SJSA1 (cell line): Measurements from ENCODE around the gene MVB12B. TPM values are rescaled to one million over a fixed set of nuclear protein-coding genes. Genes with fewer than 3 reads are reported as not detected.

Experiments used
- DNase-seq, 2 experiments: peaks; one replicate each; pipeline ENCODE4 v3.0.0-alpha.2; 2015 to 2020; ENCODE audit warnings: low spot score in 2 of 2, low read depth in 1 of 2
- H3K27ac ChIP-seq: fragments of 250-450 bp; sonication (Bioruptor Pico); 2 replicates; pipeline ENCODE4 v1.5.1; 2020; ENCODE audit warnings: mild to moderate bottlenecking, moderate library complexity
- H3K27me3 ChIP-seq: fragments of 250-450 bp; sonication (Bioruptor Pico); replicated peaks from 2 replicates; pipeline ENCODE4 v1.5.1; 2020; ENCODE audit warnings: mild to moderate bottlenecking, moderate library complexity
- H3K36me3 ChIP-seq: fragments of 250-450 bp; sonication (Bioruptor Pico); 2 replicates; pipeline ENCODE4 v1.5.1; 2020; ENCODE audit warnings: mild to moderate bottlenecking
- H3K4me1 ChIP-seq: fragments of 250-450 bp; sonication (Bioruptor Pico); replicated peaks from 2 replicates; pipeline ENCODE4 v1.6.1; 2021; ENCODE audit warnings: mild to moderate bottlenecking
- H3K4me3 ChIP-seq: fragments of 250-450 bp; sonication (Bioruptor Pico); 2 replicates; pipeline ENCODE4 v1.5.1; 2020; ENCODE audit warnings: mild to moderate bottlenecking
- H3K9me3 ChIP-seq: fragments of 250-450 bp; sonication (Bioruptor Pico); replicated peaks from 2 replicates; pipeline ENCODE4 v1.5.1; 2020; ENCODE audit warnings: mild to moderate bottlenecking
- total RNA-seq: library from RNA; depleted of rRNA; stranded (reverse); fragments of >200 nt; shearing (Covaris generic); gene quantifications from 2 replicates; pipeline ENCODE4 v1.2.3, GENCODE V29; 2014

Gene MVB12B
- total RNA-seq, 1 experiment from 2014 or later: 7.8 TPM

GRCh38 chr9:126395439-126396212 lies 69.0 kb downstream of the MVB12B start:
- Histone ChIP-seq H3K4me1 (peaks cover 48% of the 10 kb centered on the region), H3K27ac (no peak overlapping the region), H3K4me3 (no peak overlapping the region), H3K9me3 (no peaks in the 10 kb centered on the region), H3K27me3 (no peaks in the 10 kb centered on the region), H3K36me3 (peaks cover 24% of the 10 kb centered on the region)
- no peak for DNase-seq

- H3K4me1 ChIP-seq: peaks cover 35% of the 10 kb centered on the region
- DNase-seq: no peak
- no peaks in the 10 kb centered on the region for H3K9me3 ChIP-seq
- no peaks in the 10 kb centered on the region for H3K27me3 ChIP-seq
- H3K27ac ChIP-seq: no peak overlapping the region
- H3K4me3 ChIP-seq: no peak overlapping the region
- H3K36me3 ChIP-seq: peaks cover 24% of the 10 kb centered on the region
Observed at GRCh38 chr9:126397056-126397455, 70.4 kb downstream of the MVB12B start.

- H3K4me1 ChIP-seq: peaks cover 20% of the 10 kb centered on the region
- DNase-seq: peak; percentile 36 to 61
- peaks cover 18% of the 10 kb centered on the region for H3K36me3 ChIP-seq
- H3K27me3 ChIP-seq: no peaks in the 10 kb centered on the region
- H3K9me3 ChIP-seq: no peaks in the 10 kb centered on the region
- no peak overlapping the region for H3K4me3 ChIP-seq
- H3K27ac ChIP-seq: no peak overlapping the region
Observed at GRCh38 chr9:126398403-126399058, 71.9 kb downstream of the MVB12B start.

- peaks cover 13% of the 10 kb centered on the region for H3K4me1 ChIP-seq
- H3K9me3 ChIP-seq: no peaks in the 10 kb centered on the region
- no peaks in the 10 kb centered on the region for H3K27me3 ChIP-seq
- DNase-seq: no peak
- no peak overlapping the region for H3K27ac ChIP-seq
- no peak overlapping the region for H3K4me3 ChIP-seq
- peaks cover 11% of the 10 kb centered on the region for H3K36me3 ChIP-seq
Observed at GRCh38 chr9:126399251-126399650, 72.6 kb downstream of the MVB12B start.

GRCh38 chr9:126399789-126400188 lies 73.2 kb downstream of the MVB12B start:
- Histone ChIP-seq H3K4me3 (no peak overlapping the region), H3K27me3 (no peaks in the 10 kb centered on the region), H3K36me3 (peaks cover 11% of the 10 kb centered on the region), H3K9me3 (no peaks in the 10 kb centered on the region), H3K4me1 (peaks cover 8% of the 10 kb centered on the region), H3K27ac (no peak overlapping the region)
- DNase-seq: no peak

- DNase-seq: no peak
- peaks cover 11% of the 10 kb centered on the region for H3K36me3 ChIP-seq
- no peak overlapping the region for H3K27ac ChIP-seq
- H3K27me3 ChIP-seq: no peaks in the 10 kb centered on the region
- H3K4me3 ChIP-seq: no peak overlapping the region
- H3K4me1 ChIP-seq: no peaks in the 10 kb centered on the region; the same call in 1 of the 2 replicates
- H3K9me3 ChIP-seq: no peaks in the 10 kb centered on the region
Observed at GRCh38 chr9:126400571-126400970, 73.9 kb downstream of the MVB12B start.

- no peak for DNase-seq
- Histone ChIP-seq H3K27ac (no peak overlapping the region), H3K4me1 (no peaks in the 10 kb centered on the region), H3K36me3 (peaks cover 11% of the 10 kb centered on the region), H3K4me3 (no peak overlapping the region), H3K27me3 (no peaks in the 10 kb centered on the region), H3K9me3 (no peaks in the 10 kb centered on the region)
Observed at GRCh38 chr9:126401107-126401506, 74.5 kb downstream of the MVB12B start.

- Histone ChIP-seq H3K36me3 (peaks cover 11% of the 10 kb centered on the region), H3K4me3 (no peak overlapping the region), H3K4me1 (no peaks in the 10 kb centered on the region), H3K27ac (no peak overlapping the region), H3K9me3 (no peaks in the 10 kb centered on the region), H3K27me3 (no peaks in the 10 kb centered on the region)
- DNase-seq: no peak
Observed at GRCh38 chr9:126401581-126401980, 75.0 kb downstream of the MVB12B start.

- Histone ChIP-seq H3K4me1 (no peaks in the 10 kb centered on the region), H3K36me3 (peaks cover 11% of the 10 kb centered on the region; the same call in 1 of the 2 replicates), H3K9me3 (no peaks in the 10 kb centered on the region), H3K27ac (no peak overlapping the region), H3K4me3 (no peak overlapping the region), H3K27me3 (no peaks in the 10 kb centered on the region)
- no peak for DNase-seq
Observed at GRCh38 chr9:126403397-126403796, 76.8 kb downstream of the MVB12B start.

- Histone ChIP-seq H3K27ac (no peak overlapping the region), H3K4me1 (no peaks in the 10 kb centered on the region), H3K36me3 (0 out of 2 replicates have a peak, but pooled peaks cover 4% of the 10 kb centered on the region), H3K27me3 (no peaks in the 10 kb centered on the region), H3K4me3 (no peak overlapping the region), H3K9me3 (no peaks in the 10 kb centered on the region)
- DNase-seq: no peak
Observed at GRCh38 chr9:126404459-126404858, 77.8 kb downstream of the MVB12B start.

- no peak for DNase-seq
- H3K36me3 ChIP-seq: 0 out of 2 replicates have a peak, but pooled peaks cover 2% of the 10 kb centered on the region
- no peaks in the 10 kb centered on the region for H3K27me3 ChIP-seq
- no peak overlapping the region for H3K4me3 ChIP-seq
- no peaks in the 10 kb centered on the region for H3K9me3 ChIP-seq
- H3K27ac ChIP-seq: no peak overlapping the region
- H3K4me1 ChIP-seq: no peaks in the 10 kb centered on the region
Observed at GRCh38 chr9:126406075-126406667, 79.5 kb downstream of the MVB12B start.

- Histone ChIP-seq H3K27ac (no peak overlapping the region), H3K36me3 (0 out of 2 replicates have a peak, but pooled peaks cover 2% of the 10 kb centered on the region), H3K9me3 (no peaks in the 10 kb centered on the region), H3K27me3 (no peaks in the 10 kb centered on the region), H3K4me3 (no peak overlapping the region), H3K4me1 (no peaks in the 10 kb centered on the region)
- DNase-seq: no peak
Observed at GRCh38 chr9:126407114-126407870, 80.7 kb downstream of the MVB12B start.

GRCh38 chr9:126408004-126408403 lies 81.4 kb downstream of the MVB12B start:
- Histone ChIP-seq H3K4me3 (no peak overlapping the region), H3K9me3 (no peaks in the 10 kb centered on the region), H3K27ac (no peak overlapping the region), H3K36me3 (0 out of 2 replicates have a peak, but pooled peaks cover 2% of the 10 kb centered on the region), H3K4me1 (no peaks in the 10 kb centered on the region), H3K27me3 (no peaks in the 10 kb centered on the region)
- no peak for DNase-seq
